Measurements from ENCODE around the gene SLC47A1. TPM values are rescaled to one million over a fixed set of nuclear protein-coding genes. Genes with fewer than 3 reads are reported as not detected.
"Not testable (repeated sequence)": the region's sequence is repeated elsewhere in the genome, so short reads cannot be mapped to it uniquely, and the experiment has no call there.

Gene SLC47A1
- polyA plus RNA-seq, 1 donor (not counting 4 experiments of a cell fraction or from before 2014, with no cell fraction given): 0.07 TPM

DNA sequence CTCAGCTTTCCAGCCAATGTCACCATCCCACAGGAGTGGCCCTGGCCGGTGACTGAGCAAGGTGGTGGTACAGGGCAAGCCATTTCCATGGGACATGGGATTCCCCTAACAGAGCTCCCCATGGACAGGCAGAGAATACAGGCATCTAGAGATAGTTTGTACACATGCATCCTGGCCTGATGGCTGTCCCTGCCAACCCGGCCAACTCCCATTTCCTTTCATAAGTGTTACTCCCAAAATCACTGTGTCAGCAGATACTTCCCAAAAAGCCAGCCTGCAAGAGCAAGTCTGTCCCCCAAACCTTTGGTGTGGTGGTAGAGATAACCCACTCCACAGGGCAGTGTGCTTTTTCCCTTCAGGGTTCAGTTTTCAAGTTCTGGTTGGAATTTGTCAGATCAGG lies 32.4 kb upstream of the SLC47A1 start:
- TF ChIP-seq, protein P1, sequence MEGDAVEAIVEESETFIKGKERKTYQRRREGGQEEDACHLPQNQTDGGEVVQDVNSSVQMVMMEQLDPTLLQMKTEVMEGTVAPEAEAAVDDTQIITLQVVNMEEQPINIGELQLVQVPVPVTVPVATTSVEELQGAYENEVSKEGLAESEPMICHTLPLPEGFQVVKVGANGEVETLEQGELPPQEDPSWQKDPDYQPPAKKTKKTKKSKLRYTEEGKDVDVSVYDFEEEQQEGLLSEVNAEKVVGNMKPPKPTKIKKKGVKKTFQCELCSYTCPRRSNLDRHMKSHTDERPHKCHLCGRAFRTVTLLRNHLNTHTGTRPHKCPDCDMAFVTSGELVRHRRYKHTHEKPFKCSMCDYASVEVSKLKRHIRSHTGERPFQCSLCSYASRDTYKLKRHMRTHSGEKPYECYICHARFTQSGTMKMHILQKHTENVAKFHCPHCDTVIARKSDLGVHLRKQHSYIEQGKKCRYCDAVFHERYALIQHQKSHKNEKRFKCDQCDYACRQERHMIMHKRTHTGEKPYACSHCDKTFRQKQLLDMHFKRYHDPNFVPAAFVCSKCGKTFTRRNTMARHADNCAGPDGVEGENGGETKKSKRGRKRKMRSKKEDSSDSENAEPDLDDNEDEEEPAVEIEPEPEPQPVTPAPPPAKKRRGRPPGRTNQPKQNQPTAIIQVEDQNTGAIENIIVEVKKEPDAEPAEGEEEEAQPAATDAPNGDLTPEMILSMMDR (optimal IDR thresholded peaks at IDR 0.05 in 1 of 3, IDR thresholded peaks at IDR 0.05 in 1 of 3, conservative IDR thresholded peaks at IDR 0.05 in 1 of 3; ENCODE audit: extremely low read depth in 1 of 3, insufficient read depth in 2 of 3, low read length in 3 of 3): no peak
- no peak for TF ChIP-seq EZH2 (IDR thresholded peaks at IDR 0.05; ENCODE audit: low read length)
- H3K9me3 ChIP-seq (ENCODE audit: control insufficient read depth, low read depth, low read length): no peaks in the 10 kb centered on the region
- no peak overlapping the region for H2AFZ ChIP-seq (ENCODE audit: control insufficient read depth, low read length)
- dilution Hi-C loops (cut with MboI; ENCODE audit: extremely low pct_ligation_motif_present, low sequenced_read_pairs): no loop called here
- no peak overlapping the region for H3K4me2 ChIP-seq (ENCODE audit: control insufficient read depth, extremely low read depth, insufficient read depth, low read depth, low read length)
- H3K4me3 ChIP-seq (ENCODE audit: control insufficient read depth in 2 of 3, extremely low read depth in 1 of 3, insufficient read depth in 2 of 3, low read depth in 1 of 3, low read length in 3 of 3): no peak overlapping the region
- no peak overlapping the region for H3K27ac ChIP-seq (ENCODE audit: control insufficient read depth, insufficient read depth, low read length)
- no peaks in the 10 kb centered on the region for H3K79me2 ChIP-seq (ENCODE audit: control insufficient read depth, insufficient read depth, low read length)
- no peak for DNase-seq (ENCODE audit: low read depth, low spot score)
- no peaks in the 10 kb centered on the region for H3K36me3 ChIP-seq (ENCODE audit: control insufficient read depth in 2 of 2, extremely low read depth in 1 of 2, insufficient read depth in 2 of 2, low read length in 2 of 2)
- no peak overlapping the region for H3K9ac ChIP-seq (ENCODE audit: control insufficient read depth, extremely low read depth, insufficient read depth, low read length)
- no peaks in the 10 kb centered on the region for H3K4me1 ChIP-seq (ENCODE audit: control insufficient read depth, extremely low read depth, insufficient read depth, low read length)
- no peaks in the 10 kb centered on the region for H3K9me1 ChIP-seq (ENCODE audit: control insufficient read depth, extremely low read depth, insufficient read depth, low read length)
- H3K27me3 ChIP-seq (ENCODE audit: control insufficient read depth, extremely low read depth, insufficient read depth, low read length): peaks cover 9% of the 10 kb centered on the region
- FAIRE-seq: no peak
- H4K20me1 ChIP-seq (ENCODE audit: control insufficient read depth, extremely low read depth, insufficient read depth, low read length): no peaks in the 10 kb centered on the region

DNA sequence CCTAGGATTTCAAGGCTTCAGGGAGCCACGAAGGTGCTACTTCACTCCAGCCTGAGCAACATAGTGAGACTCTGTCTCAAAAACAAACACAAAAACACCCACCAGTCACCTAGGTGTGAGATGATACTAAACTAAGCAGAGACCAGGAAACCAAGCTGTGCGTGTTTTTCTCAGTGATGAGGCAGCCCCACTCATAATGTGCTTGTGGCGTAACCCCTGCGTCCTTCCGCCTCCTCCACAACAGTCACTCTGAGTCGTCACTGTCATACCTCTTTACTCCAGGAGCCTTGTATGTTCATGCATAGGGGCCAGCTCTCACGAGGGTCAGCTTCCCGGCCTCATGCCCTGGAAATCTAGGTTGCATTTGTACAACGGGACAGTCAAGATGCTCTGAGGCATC lies 31.1 kb upstream of the SLC47A1 start:
- H3K36me3 ChIP-seq (ENCODE audit: control insufficient read depth in 2 of 2, extremely low read depth in 1 of 2, insufficient read depth in 2 of 2, low read length in 2 of 2): no peaks in the 10 kb centered on the region
- FAIRE-seq (no peak), DNase-seq (ENCODE audit: low read depth, low spot score) (no peak)
- no peaks in the 10 kb centered on the region for H4K20me1 ChIP-seq (ENCODE audit: control insufficient read depth, extremely low read depth, insufficient read depth, low read length)
- no peak overlapping the region for H3K4me3 ChIP-seq (ENCODE audit: control insufficient read depth in 2 of 3, extremely low read depth in 1 of 3, insufficient read depth in 2 of 3, low read depth in 1 of 3, low read length in 3 of 3)
- H2AFZ ChIP-seq (ENCODE audit: control insufficient read depth, low read length): no peak overlapping the region
- H3K27me3 ChIP-seq (ENCODE audit: control insufficient read depth, extremely low read depth, insufficient read depth, low read length): peaks cover 9% of the 10 kb centered on the region
- no peak overlapping the region for H3K4me2 ChIP-seq (ENCODE audit: control insufficient read depth, extremely low read depth, insufficient read depth, low read depth, low read length)
- no peaks in the 10 kb centered on the region for H3K4me1 ChIP-seq (ENCODE audit: control insufficient read depth, extremely low read depth, insufficient read depth, low read length)
- no peak overlapping the region for H3K9ac ChIP-seq (ENCODE audit: control insufficient read depth, extremely low read depth, insufficient read depth, low read length)
- dilution Hi-C loops (cut with MboI; ENCODE audit: extremely low pct_ligation_motif_present, low sequenced_read_pairs): no loop called here
- no peaks in the 10 kb centered on the region for H3K9me1 ChIP-seq (ENCODE audit: control insufficient read depth, extremely low read depth, insufficient read depth, low read length)
- H3K79me2 ChIP-seq (ENCODE audit: control insufficient read depth, insufficient read depth, low read length): no peaks in the 10 kb centered on the region
- TF ChIP-seq, protein P1 (optimal IDR thresholded peaks at IDR 0.05 in 1 of 3, IDR thresholded peaks at IDR 0.05 in 1 of 3, conservative IDR thresholded peaks at IDR 0.05 in 1 of 3; ENCODE audit: extremely low read depth in 1 of 3, insufficient read depth in 2 of 3, low read length in 3 of 3): no peak
- TF ChIP-seq EZH2 (IDR thresholded peaks at IDR 0.05; ENCODE audit: low read length): no peak
- H3K9me3 ChIP-seq (ENCODE audit: control insufficient read depth, low read depth, low read length): no peaks in the 10 kb centered on the region
- no peak overlapping the region for H3K27ac ChIP-seq (ENCODE audit: control insufficient read depth, insufficient read depth, low read length)

DNA sequence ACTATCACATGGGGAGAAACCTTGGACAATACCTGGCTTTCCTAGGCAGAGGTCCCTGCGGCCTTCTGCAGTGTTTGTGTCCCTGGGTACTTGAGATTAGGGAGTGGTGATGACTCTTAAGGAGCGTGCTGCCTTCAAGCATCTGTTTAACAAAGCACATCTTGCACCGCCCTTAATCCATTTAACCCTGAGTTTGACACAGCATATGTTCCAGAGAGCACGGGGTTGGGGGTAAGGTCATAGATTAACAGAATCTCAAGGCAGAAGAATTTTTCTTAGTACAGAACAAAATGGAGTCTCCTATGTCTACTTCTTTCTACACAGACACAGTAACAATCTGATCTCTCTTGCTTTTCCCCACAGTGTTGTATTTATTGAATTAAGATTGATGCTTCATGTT lies 28.1 kb upstream of the SLC47A1 start:
- H3K9me1 ChIP-seq (ENCODE audit: control insufficient read depth, extremely low read depth, insufficient read depth, low read length); H3K9ac ChIP-seq (ENCODE audit: control insufficient read depth, extremely low read depth, insufficient read depth, low read length); H3K4me1 ChIP-seq (ENCODE audit: control insufficient read depth, extremely low read depth, insufficient read depth, low read length); H2AFZ ChIP-seq (ENCODE audit: control insufficient read depth, low read length); H3K27me3 ChIP-seq (ENCODE audit: control insufficient read depth, extremely low read depth, insufficient read depth, low read length); H3K9me3 ChIP-seq (ENCODE audit: control insufficient read depth, low read depth, low read length); dilution Hi-C loops (cut with MboI; ENCODE audit: extremely low pct_ligation_motif_present, low sequenced_read_pairs); H3K36me3 ChIP-seq (ENCODE audit: control insufficient read depth in 2 of 2, extremely low read depth in 1 of 2, insufficient read depth in 2 of 2, low read length in 2 of 2); H3K27ac ChIP-seq (ENCODE audit: control insufficient read depth, insufficient read depth, low read length); H3K4me2 ChIP-seq (ENCODE audit: control insufficient read depth, extremely low read depth, insufficient read depth, low read depth, low read length); DNase-seq (ENCODE audit: low read depth, low spot score); H3K4me3 ChIP-seq (ENCODE audit: control insufficient read depth in 2 of 3, extremely low read depth in 1 of 3, insufficient read depth in 2 of 3, low read depth in 1 of 3, low read length in 3 of 3); H3K79me2 ChIP-seq (ENCODE audit: control insufficient read depth, insufficient read depth, low read length); H4K20me1 ChIP-seq (ENCODE audit: control insufficient read depth, extremely low read depth, insufficient read depth, low read length); FAIRE-seq: not testable (repeated sequence)
